WTC11 (cell line): Measurements from ENCODE around the gene KDM4C. TPM values are rescaled to one million over a fixed set of nuclear protein-coding genes. Genes with fewer than 3 reads are reported as not detected.

Experiments used
- ATAC-seq: fragments of 200-7000 bp; cut with Tn5 transposase; 2 replicates; pipeline ENCODE4 v1.10.0; 2021; ENCODE audit warnings: mild to moderate bottlenecking, moderate library complexity
- CTCF ChIA-PET: fragments of 300-600 bp; sonication (Branson Sonifier 250); formaldehyde crosslinking; loops from one replicate; lab custom pipeline; 2021; ENCODE audit warnings: antibody characterized with exemption; lab: Charles Lee
- POLR2A ChIA-PET: fragments of 350-600 bp; sonication (Branson Sonifier 250); formaldehyde crosslinking; loops from one replicate; lab custom pipeline; 2021; ENCODE audit warnings: antibody characterized with exemption; lab: Charles Lee
- DNase-seq: peaks from one replicate; pipeline ENCODE4 v3.0.0; 2021; ENCODE audit warnings: low spot score
- H3K27ac Mint-ChIP-seq: 2 replicates; pipeline ENCODE4 v1.8.0; 2021; ENCODE audit warnings: mixed read lengths
- H3K27me3 Mint-ChIP-seq: 2 replicates; pipeline ENCODE4 v1.8.0; 2021; ENCODE audit warnings: low read depth, mild to moderate bottlenecking, moderate library complexity, mixed read lengths
- H3K36me3 Mint-ChIP-seq: 2 replicates; pipeline ENCODE4 v1.8.0; 2021; ENCODE audit warnings: mixed read lengths
- H3K4me1 Mint-ChIP-seq: 2 replicates; pipeline ENCODE4 v1.8.0; 2022; ENCODE audit warnings: mixed read lengths
- H3K4me3 Mint-ChIP-seq: 2 replicates; pipeline ENCODE4 v1.8.0; 2021; ENCODE audit warnings: mild to moderate bottlenecking, moderate library complexity, mixed read lengths
- H3K9me3 Mint-ChIP-seq: 2 replicates; pipeline ENCODE4 v1.8.0; 2021; ENCODE audit warnings: mixed read lengths
- FOXP1 ChIP-seq: sonication (generic); formaldehyde crosslinking; IDR thresholded peaks from 2 replicates; pipeline ENCODE4 v1.8.0; 2022; ENCODE audit warnings: missing genetic modification reagents, mild to moderate bottlenecking, moderate library complexity, borderline replicate concordance
- IRF2 ChIP-seq: sonication (generic); formaldehyde crosslinking; IDR thresholded peaks from 2 replicates; pipeline ENCODE4 v1.8.0; 2022; ENCODE audit warnings: low read depth, missing genetic modification reagents, borderline replicate concordance
- SP1 ChIP-seq: sonication (generic); formaldehyde crosslinking; conservative IDR thresholded peaks from 2 replicates; pipeline ENCODE4 v1.8.1; 2022; ENCODE audit warnings: missing genetic modification reagents
- STAT6 ChIP-seq: sonication (generic); formaldehyde crosslinking; conservative IDR thresholded peaks from 2 replicates; pipeline ENCODE4 v1.8.1; 2023; ENCODE audit warnings: mild to moderate bottlenecking, low read depth, missing genetic modification reagents, moderate library complexity
- ZBTB43 ChIP-seq: sonication (generic); formaldehyde crosslinking; IDR thresholded peaks from 2 replicates; pipeline ENCODE4 v1.8.1; 2023; ENCODE audit warnings: mild to moderate bottlenecking, missing genetic modification reagents
- ZNF263 ChIP-seq: sonication (generic); formaldehyde crosslinking; IDR thresholded peaks from 2 replicates; pipeline ENCODE4 v1.8.1; 2022; ENCODE audit warnings: low read depth, mild to moderate bottlenecking, moderate library complexity, missing genetic modification reagents
- ZNF281 ChIP-seq: sonication (generic); formaldehyde crosslinking; IDR thresholded peaks from 2 replicates; pipeline ENCODE4 v1.8.0; 2023; ENCODE audit warnings: mild to moderate bottlenecking, missing genetic modification reagents
- ZNF532 ChIP-seq: fragments of 250-450 bp; sonication (Bioruptor Pico); IDR thresholded peaks from 2 replicates; pipeline ENCODE4 v1.9.0; 2021; ENCODE audit warnings: mild to moderate bottlenecking, borderline replicate concordance
- total RNA-seq: library from RNA; stranded (reverse); gene quantifications from 3 replicates; pipeline ENCODE4 v1.2.3, GENCODE V29; 2021

The KDM4C gene
- total RNA-seq, 1 experiment from 2014 or later, result 29.2 TPM

GRCh38 chr9:7147121-7148090 is 389.6 kb downstream of the KDM4C start (continued):
- TF ChIP-seq ZNF532 (CRISPR knock-in tag), result no peak
- TF ChIP-seq ZNF281, result no peak
- no peak for TF ChIP-seq SP1
- TF ChIP-seq, all 79 proteins: peak for 0

- POLR2A ChIA-PET, result no interaction called here
- no peak overlapping the region for H3K4me3 Mint-ChIP-seq
- TF ChIP-seq IRF2 (CRISPR knock-in tag) (no peak), ZNF263 (CRISPR knock-in tag) (no peak)
- TF ChIP-seq, all 79 proteins: peak for 0
- Mint-ChIP-seq H3K9me3 (no peaks in the 10 kb centered on the region), H3K4me1 (peaks cover 12% of the 10 kb centered on the region), H3K27me3 (no peaks in the 10 kb centered on the region), H3K36me3 (peaks cover 3% of the 10 kb centered on the region), H3K27ac (no peak overlapping the region)
- ATAC-seq, result no peak
- CTCF ChIA-PET, result interaction anchor here (1.7 kb wide), 1 partner anchor 86 kb away, joined by 9 read pairs; no protein-coding TSS in a partner anchor
- DNase-seq, result no peak
Observed at GRCh38 chr9:7148243-7148765, 390.5 kb downstream of the KDM4C start.

- no peak for ATAC-seq
- Mint-ChIP-seq H3K4me1 (peaks cover 12% of the 10 kb centered on the region), H3K9me3 (no peaks in the 10 kb centered on the region), H3K27ac (no peak overlapping the region), H3K27me3 (no peaks in the 10 kb centered on the region), H3K4me3 (no peak overlapping the region), H3K36me3 (peaks cover 3% of the 10 kb centered on the region)
- TF ChIP-seq ZBTB43 (CRISPR knock-in tag) (no peak), ZNF263 (CRISPR knock-in tag) (no peak), STAT6 (CRISPR knock-in tag) (no peak), FOXP1 (no peak)
- DNase-seq, result no peak
- POLR2A ChIA-PET, result no interaction called here
- CTCF ChIA-PET, result no interaction called here
Observed at GRCh38 chr9:7149258-7149657, 391.5 kb downstream of the KDM4C start.
